PFSK-1 (cell line): Measurements from ENCODE around the gene PPM1H.

Source experiments
- FOXP2 ChIP-seq: optimal IDR thresholded peaks from 2 replicates; pipeline ENCODE3; 2011; ENCODE audit warnings: borderline replicate concordance, control low read depth, inconsistent platforms; ENCODE audit not compliant: insufficient read depth; ENCODE audit errors: extremely low read length, extremely low read depth
- POLR2AphosphoS5 ChIP-seq: IDR thresholded peaks from 2 replicates; pipeline ENCODE4 v1.6.1; 2012; ENCODE audit warnings: low read depth, mild to moderate bottlenecking, control low read depth, low read length, moderate library complexity
- SIN3A ChIP-seq: IDR thresholded peaks from 2 replicates; pipeline ENCODE4 v1.6.1; 2012; ENCODE audit warnings: mild to moderate bottlenecking, low read length, moderate library complexity, borderline replicate concordance; ENCODE audit not compliant: insufficient read depth
- TAF1 ChIP-seq: IDR thresholded peaks from 2 replicates; pipeline ENCODE4 v1.6.1; 2012; ENCODE audit warnings: low read length, control low read depth, borderline replicate concordance; ENCODE audit not compliant: insufficient read depth
- TF ChIP-seq, protein P1 (sequence below), 2 experiments: IDR thresholded peaks; 2 replicates each; pipeline versions ENCODE4 v1.6.1 to v1.8.0; 2011 to 2012; ENCODE audit warnings: low read depth in 2 of 2, low read length in 2 of 2, control low read depth in 1 of 2, inconsistent platforms in 1 of 2, mild to moderate bottlenecking in 1 of 2, moderate library complexity in 1 of 2; ENCODE audit not compliant: insufficient read depth in 1 of 2

Gene PPM1H

DNA sequence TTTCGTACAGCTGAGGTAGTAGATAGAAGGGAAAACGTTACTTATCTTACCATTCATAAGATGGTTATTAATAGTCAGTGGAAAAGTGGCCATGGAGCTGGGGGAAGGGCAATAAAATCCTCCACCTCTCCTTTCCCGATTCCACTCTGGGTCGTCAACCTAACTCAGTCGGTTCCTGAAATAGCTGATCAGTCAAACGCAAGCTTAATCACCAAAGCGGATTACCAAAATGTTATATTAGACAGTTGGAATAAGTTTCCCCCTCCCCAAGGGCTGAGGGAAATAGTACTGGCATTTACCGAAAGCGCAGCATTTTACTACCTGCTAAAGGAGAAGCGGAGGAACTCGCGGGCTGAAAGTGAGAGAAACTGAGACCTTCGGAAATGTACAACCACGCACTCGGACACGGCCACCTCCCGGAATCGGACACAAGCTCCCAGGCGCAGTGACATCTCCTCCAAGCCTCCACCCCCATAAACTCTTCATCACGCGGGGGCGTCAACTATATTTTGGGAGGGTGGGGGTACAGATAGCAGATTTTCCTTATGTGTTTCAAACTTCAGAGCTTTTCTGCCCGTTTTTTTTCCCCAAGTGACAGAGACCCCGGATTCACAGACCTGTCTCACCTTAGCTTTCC, 1.2 kb downstream of the PPM1H start:
- TF ChIP-seq FOXP2 (no peak), POLR2AphosphoS5 (no peak), TAF1 (no peak), SIN3A (no peak)
- TF ChIP-seq, protein P1, sequence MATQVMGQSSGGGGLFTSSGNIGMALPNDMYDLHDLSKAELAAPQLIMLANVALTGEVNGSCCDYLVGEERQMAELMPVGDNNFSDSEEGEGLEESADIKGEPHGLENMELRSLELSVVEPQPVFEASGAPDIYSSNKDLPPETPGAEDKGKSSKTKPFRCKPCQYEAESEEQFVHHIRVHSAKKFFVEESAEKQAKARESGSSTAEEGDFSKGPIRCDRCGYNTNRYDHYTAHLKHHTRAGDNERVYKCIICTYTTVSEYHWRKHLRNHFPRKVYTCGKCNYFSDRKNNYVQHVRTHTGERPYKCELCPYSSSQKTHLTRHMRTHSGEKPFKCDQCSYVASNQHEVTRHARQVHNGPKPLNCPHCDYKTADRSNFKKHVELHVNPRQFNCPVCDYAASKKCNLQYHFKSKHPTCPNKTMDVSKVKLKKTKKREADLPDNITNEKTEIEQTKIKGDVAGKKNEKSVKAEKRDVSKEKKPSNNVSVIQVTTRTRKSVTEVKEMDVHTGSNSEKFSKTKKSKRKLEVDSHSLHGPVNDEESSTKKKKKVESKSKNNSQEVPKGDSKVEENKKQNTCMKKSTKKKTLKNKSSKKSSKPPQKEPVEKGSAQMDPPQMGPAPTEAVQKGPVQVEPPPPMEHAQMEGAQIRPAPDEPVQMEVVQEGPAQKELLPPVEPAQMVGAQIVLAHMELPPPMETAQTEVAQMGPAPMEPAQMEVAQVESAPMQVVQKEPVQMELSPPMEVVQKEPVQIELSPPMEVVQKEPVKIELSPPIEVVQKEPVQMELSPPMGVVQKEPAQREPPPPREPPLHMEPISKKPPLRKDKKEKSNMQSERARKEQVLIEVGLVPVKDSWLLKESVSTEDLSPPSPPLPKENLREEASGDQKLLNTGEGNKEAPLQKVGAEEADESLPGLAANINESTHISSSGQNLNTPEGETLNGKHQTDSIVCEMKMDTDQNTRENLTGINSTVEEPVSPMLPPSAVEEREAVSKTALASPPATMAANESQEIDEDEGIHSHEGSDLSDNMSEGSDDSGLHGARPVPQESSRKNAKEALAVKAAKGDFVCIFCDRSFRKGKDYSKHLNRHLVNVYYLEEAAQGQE (IDR thresholded peaks at IDR 0.05; ENCODE audit: insufficient read depth in 1 of 2, low read depth in 2 of 2, low read length in 2 of 2): no peak

DNA sequence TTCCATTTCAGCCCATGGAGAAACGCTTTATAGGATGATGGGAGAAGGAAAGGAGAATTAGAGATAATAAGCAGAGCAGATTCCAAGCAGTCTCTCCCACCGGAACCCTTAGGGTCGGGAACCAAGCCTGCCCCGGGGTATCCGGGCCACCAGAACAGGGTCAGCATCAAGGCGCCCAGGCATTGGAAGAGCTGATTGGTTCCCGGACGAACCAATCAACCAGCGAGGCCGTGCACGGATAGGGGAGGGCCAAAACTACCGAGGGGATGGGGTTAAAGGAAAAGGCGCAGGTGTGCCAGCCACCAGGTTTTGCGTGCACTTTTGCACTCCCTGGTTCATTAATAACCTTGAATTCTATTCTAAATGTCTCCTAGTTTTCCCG, 1.7 kb downstream of the PPM1H start:
- TF ChIP-seq FOXP2 (no peak), TAF1 (no peak), SIN3A (no peak), POLR2AphosphoS5 (no peak)
- TF ChIP-seq, protein P1 (IDR thresholded peaks at IDR 0.05; ENCODE audit: insufficient read depth in 1 of 2, low read depth in 2 of 2, low read length in 2 of 2): no peak

DNA sequence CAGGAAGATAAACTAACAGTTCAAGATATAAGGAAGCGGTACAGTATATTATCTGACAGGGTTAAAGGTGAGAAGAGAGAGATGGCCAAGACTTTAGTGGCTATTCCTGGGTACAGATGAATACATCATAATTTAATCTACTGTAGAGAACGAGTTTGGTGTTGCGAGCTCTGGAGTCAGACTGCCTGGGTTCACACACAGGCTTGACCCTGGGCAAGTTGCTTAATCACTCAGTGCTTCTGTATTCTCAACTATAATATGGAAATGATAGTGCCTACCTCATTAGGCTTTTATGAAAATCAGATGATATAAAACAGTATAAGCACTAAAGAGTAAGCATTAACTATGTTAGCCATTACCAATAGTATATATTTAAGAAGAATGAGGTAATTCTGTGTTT, 3.5 kb downstream of the PPM1H start:
- TF ChIP-seq TAF1 (no peak), FOXP2 (no peak), SIN3A (no peak), POLR2AphosphoS5 (no peak)
- TF ChIP-seq, protein P1 (IDR thresholded peaks at IDR 0.05; ENCODE audit: insufficient read depth in 1 of 2, low read depth in 2 of 2, low read length in 2 of 2): no peak

DNA sequence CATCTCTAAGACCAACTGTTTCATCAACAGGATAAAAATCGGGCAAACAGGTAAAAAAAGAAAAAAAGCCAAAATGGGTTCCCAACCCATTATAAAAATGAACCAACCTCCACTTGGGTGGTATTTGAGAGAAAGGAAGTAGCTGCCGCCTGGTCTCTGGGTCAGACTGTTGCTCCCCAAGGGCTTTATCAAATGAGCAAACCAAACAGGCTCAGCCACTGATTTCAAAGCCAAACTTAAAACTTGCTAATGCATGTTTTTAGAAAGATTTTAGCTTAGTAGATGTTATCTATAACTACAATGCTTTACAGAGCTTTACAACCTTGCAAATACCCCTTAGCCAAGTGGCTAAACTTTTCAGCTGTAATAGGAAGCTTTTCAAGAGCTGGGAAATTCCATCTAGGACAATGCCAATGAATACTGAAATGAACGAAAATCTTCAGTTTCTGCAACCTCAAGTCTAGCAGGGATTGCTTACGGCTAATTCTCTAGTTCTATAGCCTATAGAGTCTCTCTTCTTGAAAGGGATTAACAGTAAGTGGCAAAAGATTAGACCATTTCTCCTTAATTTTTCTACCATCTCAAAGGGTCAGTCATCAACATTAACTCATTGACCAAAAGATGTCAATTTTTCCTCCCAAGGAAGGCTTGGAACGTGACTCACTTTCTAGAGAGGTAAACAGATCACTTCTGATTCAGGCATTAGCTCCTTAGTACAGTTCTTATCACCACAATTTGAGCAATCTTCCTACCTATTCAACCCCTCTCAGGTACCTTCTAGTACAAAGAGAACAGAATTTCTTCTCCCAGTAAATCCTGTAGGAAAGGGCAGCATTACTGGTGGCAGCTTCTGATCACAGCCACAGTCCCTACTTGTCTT, 4.2 kb downstream of the PPM1H start:
- no peak for TF ChIP-seq FOXP2
- TF ChIP-seq POLR2AphosphoS5: no peak
- TF ChIP-seq, protein P1 (IDR thresholded peaks at IDR 0.05; ENCODE audit: insufficient read depth in 1 of 2, low read depth in 2 of 2, low read length in 2 of 2): no peak
- no peak for TF ChIP-seq SIN3A
- no peak for TF ChIP-seq TAF1
